ENCODE data around the gene PRG3. TPM values are rescaled to one million over a fixed set of nuclear protein-coding genes. Genes with fewer than 3 reads are reported as not detected.
"Not testable (repeated sequence)": the region's sequence is repeated elsewhere in the genome, so short reads cannot be mapped to it uniquely, and the experiment has no call there.

The PRG3 gene
- polyA plus RNA-seq, 6 donors from 2014 or later = not detected

- no peaks in the 10 kb centered on the region for H3K27me3 Mint-ChIP-seq
- ATAC-seq (ENCODE audit: low read depth in 2 of 2) (no peak), DNase-seq (no peak)
- no peak overlapping the region for H3K4me3 Mint-ChIP-seq
- peaks cover 6 to 14% (median 13%) of the 10 kb centered on the region in 3 donors for H3K4me1 Mint-ChIP-seq
- peaks cover 15 to 17% of the 10 kb centered on the region in 2 donors for H3K36me3 Mint-ChIP-seq
- no peak overlapping the region for H3K27ac Mint-ChIP-seq
- peaks cover 0 to 5% (median 2%) of the 10 kb centered on the region in 7 donors for H3K9me3 Mint-ChIP-seq
Measured at GRCh38 chr11:57405271-57405860, 24.4 kb upstream of the PRG3 start.

GRCh38 chr11:57403802-57404147 is 22.8 kb upstream of the PRG3 start:
- no peak for ATAC-seq (ENCODE audit: low read depth in 2 of 2)
- H3K4me1 Mint-ChIP-seq = peaks cover 6 to 14% (median 13%) of the 10 kb centered on the region in 3 donors
- peak overlapping the region in 2 of 6 donors; percentile 60 to 90 for H3K27ac Mint-ChIP-seq
- H3K9me3 Mint-ChIP-seq = peaks cover 0 to 5% (median 2%) of the 10 kb centered on the region in 7 donors
- no peaks in the 10 kb centered on the region for H3K27me3 Mint-ChIP-seq
- H3K36me3 Mint-ChIP-seq = peaks cover 10% of the 10 kb centered on the region in 2 donors
- DNase-seq = no peak
- H3K4me3 Mint-ChIP-seq = no peak overlapping the region

- ATAC-seq (ENCODE audit: low read depth in 2 of 2); H3K4me3 Mint-ChIP-seq; H3K27me3 Mint-ChIP-seq; H3K9me3 Mint-ChIP-seq; H3K36me3 Mint-ChIP-seq; DNase-seq: not testable (repeated sequence)
- Mint-ChIP-seq H3K4me1 (peaks cover 6 to 14% (median 13%) of the 10 kb centered on the region in 3 donors), H3K27ac (peak overlapping the region in 5 of 6 donors; percentile 59 to 93 (median 88))
Measured at GRCh38 chr11:57403003-57403801, 22.3 kb upstream of the PRG3 start.

- Mint-ChIP-seq H3K36me3 (peaks cover 2 to 6% of the 10 kb centered on the region in 2 donors), H3K9me3 (peaks cover 0 to 5% (median 2%) of the 10 kb centered on the region in 7 donors), H3K4me1 (peaks cover 6 to 14% (median 13%) of the 10 kb centered on the region in 3 donors), H3K27me3 (no peaks in the 10 kb centered on the region), H3K4me3 (no peak overlapping the region), H3K27ac (peak overlapping the region in 4 of 6 donors; percentile 12 to 93 (median 56))
- no peak for ATAC-seq (ENCODE audit: low read depth in 2 of 2)
- DNase-seq = no peak
Measured at GRCh38 chr11:57402188-57403002, 21.4 kb upstream of the PRG3 start.

- Mint-ChIP-seq H3K9me3 (peaks cover 0 to 5% (median 2%) of the 10 kb centered on the region in 7 donors), H3K27ac (no peak overlapping the region), H3K36me3 (no peaks in the 10 kb centered on the region), H3K4me3 (no peak overlapping the region), H3K27me3 (no peaks in the 10 kb centered on the region), H3K4me1 (peaks cover 4 to 13% (median 9%) of the 10 kb centered on the region in 3 donors)
- no peak for ATAC-seq (ENCODE audit: low read depth in 2 of 2)
- no peak for DNase-seq
Measured at GRCh38 chr11:57399972-57400578, 19.1 kb upstream of the PRG3 start.

- ATAC-seq (ENCODE audit: low read depth in 2 of 2) = no peak
- H3K9me3 Mint-ChIP-seq = peaks cover 0 to 5% (median 2%) of the 10 kb centered on the region in 7 donors
- H3K36me3 Mint-ChIP-seq = no peaks in the 10 kb centered on the region
- H3K27ac Mint-ChIP-seq = no peak overlapping the region
- no peak overlapping the region for H3K4me3 Mint-ChIP-seq
- no peaks in the 10 kb centered on the region for H3K27me3 Mint-ChIP-seq
- no peak for DNase-seq
- peaks cover 4 to 13% (median 9%) of the 10 kb centered on the region in 3 donors for H3K4me1 Mint-ChIP-seq
Measured at GRCh38 chr11:57399221-57399620, 18.3 kb upstream of the PRG3 start.

GRCh38 chr11:57397394-57397990 is 16.5 kb upstream of the PRG3 start:
- Mint-ChIP-seq H3K27me3 (no peaks in the 10 kb centered on the region), H3K27ac (no peak overlapping the region), H3K4me3 (no peak overlapping the region), H3K4me1 (no peaks in the 10 kb centered on the region), H3K9me3 (no peaks in the 10 kb centered on the region), H3K36me3 (no peaks in the 10 kb centered on the region)
- ATAC-seq (ENCODE audit: low read depth in 2 of 2) (no peak), DNase-seq (no peak)

- Mint-ChIP-seq H3K4me1 (no peaks in the 10 kb centered on the region), H3K9me3 (no peaks in the 10 kb centered on the region), H3K27ac (no peak overlapping the region), H3K4me3 (no peak overlapping the region), H3K36me3 (no peaks in the 10 kb centered on the region), H3K27me3 (no peaks in the 10 kb centered on the region)
- ATAC-seq (ENCODE audit: low read depth in 2 of 2) (no peak), DNase-seq (no peak)
Measured at GRCh38 chr11:57396744-57397143, 15.8 kb upstream of the PRG3 start.

GRCh38 chr11:57395905-57396623 is 15.1 kb upstream of the PRG3 start:
- no peaks in the 10 kb centered on the region for H3K4me1 Mint-ChIP-seq
- H3K36me3 Mint-ChIP-seq = no peaks in the 10 kb centered on the region
- no peak overlapping the region for H3K27ac Mint-ChIP-seq
- DNase-seq (no peak), ATAC-seq (ENCODE audit: low read depth in 2 of 2) (no peak)
- no peak overlapping the region for H3K4me3 Mint-ChIP-seq
- no peaks in the 10 kb centered on the region for H3K9me3 Mint-ChIP-seq
- H3K27me3 Mint-ChIP-seq = no peaks in the 10 kb centered on the region

- H3K4me3 Mint-ChIP-seq = no peak overlapping the region
- H3K4me1 Mint-ChIP-seq = no peaks in the 10 kb centered on the region
- H3K36me3 Mint-ChIP-seq = no peaks in the 10 kb centered on the region
- DNase-seq = no peak
- H3K9me3 Mint-ChIP-seq = no peaks in the 10 kb centered on the region
- ATAC-seq (ENCODE audit: low read depth in 2 of 2) = no peak
- H3K27me3 Mint-ChIP-seq = peaks cover 0 to 6% (median 0%) of the 10 kb centered on the region in 3 donors
- H3K27ac Mint-ChIP-seq = no peak overlapping the region
Measured at GRCh38 chr11:57394203-57394965, 13.4 kb upstream of the PRG3 start.

- Mint-ChIP-seq H3K36me3 (no peaks in the 10 kb centered on the region), H3K9me3 (no peaks in the 10 kb centered on the region), H3K4me3 (no peak overlapping the region), H3K27me3 (peaks cover 0 to 11% (median 0%) of the 10 kb centered on the region in 3 donors), H3K4me1 (no peaks in the 10 kb centered on the region), H3K27ac (no peak overlapping the region)
- no peak for ATAC-seq (ENCODE audit: low read depth in 2 of 2)
- no peak for DNase-seq
Measured at GRCh38 chr11:57392763-57393105, 11.8 kb upstream of the PRG3 start.

All from naive B cell (primary cell).